Measurements from ENCODE around the gene CES5A.
"Not testable (repeated sequence)": the region's sequence is repeated elsewhere in the genome, so short reads cannot be mapped to it uniquely, and the experiment has no call there.

CES5A gene, protein sequence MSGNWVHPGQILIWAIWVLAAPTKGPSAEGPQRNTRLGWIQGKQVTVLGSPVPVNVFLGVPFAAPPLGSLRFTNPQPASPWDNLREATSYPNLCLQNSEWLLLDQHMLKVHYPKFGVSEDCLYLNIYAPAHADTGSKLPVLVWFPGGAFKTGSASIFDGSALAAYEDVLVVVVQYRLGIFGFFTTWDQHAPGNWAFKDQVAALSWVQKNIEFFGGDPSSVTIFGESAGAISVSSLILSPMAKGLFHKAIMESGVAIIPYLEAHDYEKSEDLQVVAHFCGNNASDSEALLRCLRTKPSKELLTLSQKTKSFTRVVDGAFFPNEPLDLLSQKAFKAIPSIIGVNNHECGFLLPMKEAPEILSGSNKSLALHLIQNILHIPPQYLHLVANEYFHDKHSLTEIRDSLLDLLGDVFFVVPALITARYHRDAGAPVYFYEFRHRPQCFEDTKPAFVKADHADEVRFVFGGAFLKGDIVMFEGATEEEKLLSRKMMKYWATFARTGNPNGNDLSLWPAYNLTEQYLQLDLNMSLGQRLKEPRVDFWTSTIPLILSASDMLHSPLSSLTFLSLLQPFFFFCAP

DNA sequence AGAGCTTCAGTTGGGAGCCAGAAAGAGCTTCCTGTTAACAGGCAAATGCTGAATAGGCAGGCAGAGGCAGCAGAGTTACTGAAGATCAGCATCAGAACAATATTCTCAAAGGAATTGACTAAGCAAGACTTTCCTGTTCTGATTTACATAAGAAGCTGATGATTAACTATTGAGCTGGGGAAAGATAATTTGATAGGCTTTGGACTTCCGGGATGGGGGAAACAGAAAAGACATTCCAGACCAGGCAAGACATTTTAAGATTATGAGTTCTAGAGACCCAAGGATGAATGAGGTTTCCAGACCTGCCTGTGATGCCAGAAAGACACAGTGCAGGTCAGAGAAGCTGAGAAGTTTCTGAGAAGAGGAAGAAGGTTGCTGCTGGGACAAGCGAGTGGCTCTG lies at the start of gene CES5A:
Gene CES5A (minus strand): TSS at position 101 of the 400 bp plus-strand sequence. CDS start 152 bp downstream, outside the sequence.
- no peak for DNase-seq (ENCODE audit: insufficient read length, low spot score)
- no peak for FAIRE-seq

DNA sequence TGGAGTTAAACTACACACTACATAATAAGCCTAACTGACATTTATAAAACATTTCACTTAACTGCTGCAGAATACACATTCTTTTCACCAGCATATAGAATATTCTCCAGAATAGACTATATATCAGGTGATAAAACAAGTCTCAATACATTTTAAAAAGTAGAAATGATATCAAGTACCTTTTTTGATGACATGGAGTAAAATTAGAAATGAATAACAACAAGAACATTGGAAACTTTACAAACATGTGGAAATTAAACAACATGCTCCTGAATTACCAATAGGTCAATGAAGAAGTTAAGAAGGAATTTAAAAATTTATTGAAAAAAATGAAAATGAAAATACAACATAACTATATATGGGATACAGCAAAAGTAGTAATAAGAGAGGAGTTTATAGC lies 47.5 kb upstream of the CES5A start:
- FAIRE-seq (no peak), DNase-seq (ENCODE audit: insufficient read length, low spot score) (no peak)

DNA sequence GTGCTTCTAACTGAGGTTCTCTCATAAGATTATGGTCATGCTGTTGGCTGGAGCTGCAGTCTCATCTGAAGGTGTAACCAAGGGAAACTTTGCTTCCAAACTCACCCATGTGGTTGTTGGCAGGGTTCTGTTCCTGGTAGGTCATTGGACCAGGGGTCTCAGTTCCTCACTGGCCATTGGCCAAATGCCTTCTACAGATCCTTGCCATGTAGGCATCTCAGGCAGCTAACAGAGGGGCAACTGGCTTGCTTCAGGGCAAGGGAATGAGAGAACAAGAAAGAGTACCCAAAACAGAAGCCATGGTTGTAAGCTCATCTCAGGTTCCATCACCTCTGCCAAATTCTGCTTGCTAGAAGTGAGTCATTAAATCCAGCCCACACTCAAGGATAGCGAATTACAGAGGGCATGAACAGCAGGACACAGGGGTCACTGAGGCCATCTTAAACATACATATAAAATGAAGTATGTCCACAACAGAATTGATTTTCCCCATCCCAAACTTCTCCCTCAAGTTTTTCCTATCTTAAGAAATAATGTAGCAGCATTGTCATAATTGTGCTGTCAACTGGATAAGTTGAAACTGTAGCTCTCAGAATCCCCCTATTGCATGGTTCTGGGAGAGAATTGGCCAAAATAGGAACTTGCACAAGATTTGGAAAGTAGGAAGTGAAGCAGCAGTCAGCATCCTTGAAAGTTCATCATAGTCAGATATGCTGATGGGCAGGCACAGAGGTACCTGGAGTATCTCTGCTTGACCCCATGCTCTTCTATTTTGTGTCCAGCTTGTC lies 42.4 kb upstream of the CES5A start:
- FAIRE-seq: no peak

DNA sequence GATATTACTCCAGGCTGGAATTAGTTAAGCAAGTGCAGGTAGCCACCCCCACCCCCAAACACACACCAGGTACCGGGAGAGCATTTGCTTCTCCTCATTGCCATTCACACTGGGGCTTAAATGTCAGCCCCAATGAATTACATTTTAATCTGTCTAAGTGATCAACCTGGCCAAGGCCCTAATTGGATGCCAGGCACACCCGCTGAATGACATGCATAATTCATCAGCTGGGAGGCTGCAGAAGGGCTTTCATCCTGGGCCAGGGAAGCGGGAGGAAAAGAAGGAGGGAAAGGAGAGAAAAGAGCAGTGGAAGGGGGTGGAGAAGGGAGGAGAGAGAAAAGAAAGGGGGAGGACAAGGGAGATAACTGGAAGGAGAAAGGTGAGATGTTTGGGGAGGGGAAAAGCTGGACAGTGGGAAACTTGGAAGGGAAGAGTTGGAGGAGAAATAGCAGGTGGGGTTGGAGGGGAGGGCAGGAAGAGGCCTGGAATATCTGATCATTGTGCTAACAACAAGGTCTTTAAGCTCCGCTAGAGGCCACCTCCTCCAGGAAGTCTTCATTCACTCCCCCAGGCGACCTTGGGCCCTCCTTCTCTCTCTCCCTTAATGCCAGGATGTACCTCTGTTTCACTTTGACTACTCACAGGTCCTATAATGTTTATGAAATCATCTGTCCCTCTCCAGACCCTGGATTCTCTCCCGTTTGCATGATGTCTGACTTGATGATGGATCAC lies 40.1 kb upstream of the CES5A start:
- DNase-seq (ENCODE audit: insufficient read length, low spot score) (no peak), FAIRE-seq (no peak)

More for the DNA sequence above, 42.4 kb upstream of the CES5A start:
- no peak for DNase-seq (ENCODE audit: insufficient read length, low spot score)

DNA sequence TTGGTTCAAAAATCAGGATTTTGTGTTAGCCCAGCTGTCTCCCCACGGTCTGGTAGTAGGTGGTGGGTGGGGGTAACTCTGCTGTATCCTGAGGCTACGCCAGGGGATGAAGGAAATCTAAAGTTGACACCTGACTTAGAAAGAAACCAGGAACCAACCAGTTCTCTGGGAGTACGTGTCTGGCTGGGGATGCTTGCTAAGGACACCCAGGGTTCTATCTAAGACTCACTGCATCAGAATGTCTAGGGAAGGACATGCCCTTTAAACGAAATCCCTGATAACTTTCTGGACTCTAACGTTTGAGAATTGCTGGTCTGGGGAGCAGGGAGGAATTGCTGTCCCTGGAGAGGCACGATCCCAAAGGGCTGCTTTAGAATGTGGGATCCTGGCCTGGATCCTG lies 39.2 kb upstream of the CES5A start:
- FAIRE-seq (no peak), DNase-seq (ENCODE audit: insufficient read length, low spot score) (no peak)

DNA sequence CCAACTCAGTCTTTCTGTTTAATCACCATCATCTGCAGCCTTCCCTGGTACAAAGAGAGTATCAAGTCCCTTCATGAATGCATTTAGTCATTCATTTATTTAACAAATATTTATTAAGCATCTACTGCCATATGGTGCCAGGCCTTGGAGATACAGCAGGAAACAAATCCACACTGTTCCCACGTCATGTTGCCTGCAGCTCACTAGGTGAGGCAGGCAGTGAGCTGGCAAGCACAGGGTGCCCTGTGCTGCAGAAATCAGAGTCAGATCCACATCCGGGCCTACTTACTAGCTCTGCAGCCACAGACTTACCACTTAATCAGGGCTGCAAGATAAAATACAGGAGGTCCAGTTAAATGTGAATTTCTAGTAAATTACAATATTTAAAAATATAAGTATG lies 38.5 kb upstream of the CES5A start:
- no peak for DNase-seq (ENCODE audit: insufficient read length, low spot score)
- no peak for FAIRE-seq

DNA sequence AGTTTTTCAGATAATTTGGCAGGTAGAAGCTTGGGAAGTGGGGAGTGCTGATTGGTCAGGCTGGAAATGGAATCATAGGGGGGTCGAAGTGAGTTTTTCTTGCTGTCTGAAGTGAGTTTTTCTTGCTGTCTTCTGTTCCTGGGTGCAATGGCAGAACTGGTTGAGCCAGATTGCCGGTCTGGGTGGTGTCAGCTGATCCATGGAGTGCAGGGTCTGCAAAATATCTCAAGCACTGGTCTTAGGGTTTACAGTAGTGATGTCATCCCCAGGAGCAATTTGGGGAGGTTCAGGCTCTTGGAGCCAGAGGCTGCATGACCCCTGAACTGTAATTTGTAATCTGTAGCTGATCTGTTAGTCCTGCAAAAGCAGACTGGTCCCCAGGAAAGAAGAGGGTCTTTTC lies 37.9 kb upstream of the CES5A start:
- DNase-seq (ENCODE audit: insufficient read length, low spot score); FAIRE-seq: not testable (repeated sequence)

DNA sequence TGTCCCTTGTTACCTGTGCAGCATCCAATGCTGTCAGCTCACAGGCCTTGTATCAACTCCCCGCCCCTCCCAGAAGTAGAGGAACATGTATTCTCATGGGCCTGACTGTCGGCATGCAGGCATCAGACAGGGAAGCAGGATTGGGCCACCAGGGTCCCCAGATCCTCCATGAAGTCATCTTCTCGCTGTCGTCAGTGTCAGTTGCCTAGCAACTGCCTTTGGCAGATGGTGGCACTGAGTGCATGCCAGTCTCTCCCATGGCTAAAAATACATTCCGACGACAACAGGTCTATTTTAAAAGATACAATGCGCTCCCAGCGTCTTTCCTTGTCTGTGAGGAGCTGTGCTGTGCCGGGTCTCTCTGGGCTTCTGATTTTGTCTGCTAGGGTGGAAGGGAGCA lies 36.8 kb upstream of the CES5A start:
- no peak for DNase-seq (ENCODE audit: insufficient read length, low spot score)
- FAIRE-seq: no peak

DNA sequence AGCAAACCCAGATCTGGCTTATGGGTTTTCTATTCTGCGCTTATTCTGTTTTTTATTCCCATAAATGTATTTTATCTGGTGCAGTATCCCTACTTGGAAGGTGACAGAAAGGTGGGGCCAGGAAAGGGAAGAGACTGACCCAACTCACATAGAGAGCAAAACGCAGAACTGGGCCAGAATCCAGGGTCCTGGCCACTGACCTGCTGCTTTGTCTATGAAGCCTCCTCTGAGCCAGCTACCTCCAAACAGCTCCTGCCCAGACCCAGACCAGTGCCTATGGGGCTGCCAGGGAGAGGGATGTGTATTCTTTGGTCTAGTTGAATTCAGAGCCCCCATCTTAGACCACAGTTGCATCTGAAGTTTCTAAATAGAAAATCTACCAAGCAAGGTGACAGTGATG lies 36.4 kb upstream of the CES5A start:
- no peak for FAIRE-seq
- no peak for DNase-seq (ENCODE audit: insufficient read length, low spot score)

DNA sequence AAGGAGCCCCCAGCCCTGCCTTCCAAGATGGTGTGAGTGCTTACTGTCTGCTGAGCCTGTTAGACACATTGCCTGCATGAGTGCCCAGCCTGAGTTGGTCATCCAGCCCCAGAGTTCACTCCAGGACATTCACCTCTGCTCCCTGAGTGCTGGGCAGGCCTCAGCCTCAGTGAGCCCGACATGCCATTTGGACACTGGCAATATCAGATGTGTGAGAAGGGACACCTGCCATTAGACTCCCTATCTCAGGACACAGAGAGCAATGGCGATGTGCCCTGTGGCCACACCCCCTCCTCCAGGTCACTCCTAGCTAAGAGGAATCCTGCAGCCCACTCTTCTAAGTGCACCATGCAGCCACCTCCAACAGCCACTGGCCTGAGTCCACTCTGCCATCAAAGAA lies 34.7 kb upstream of the CES5A start:
- no peak for DNase-seq (ENCODE audit: insufficient read length, low spot score)
- FAIRE-seq: no peak

DNA sequence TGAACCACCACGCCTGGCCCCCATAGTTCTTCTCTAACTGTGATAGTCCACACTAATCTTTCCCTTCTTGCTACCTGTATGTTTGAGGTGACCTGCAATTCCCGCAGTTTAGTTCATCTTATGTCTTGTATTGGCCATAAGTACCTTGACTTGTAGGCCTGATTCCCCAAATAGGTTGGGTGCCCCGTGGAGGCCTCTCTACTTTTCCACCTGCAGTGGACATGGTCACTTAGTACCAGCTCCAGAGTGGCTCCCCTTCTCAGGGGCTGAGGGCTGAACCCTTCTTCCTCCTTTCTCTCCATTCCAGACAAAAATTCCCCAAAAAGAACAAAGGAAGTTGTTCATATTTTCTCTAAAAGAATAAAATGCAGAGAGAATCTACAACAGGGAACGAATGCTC lies 33.5 kb upstream of the CES5A start:
- DNase-seq (ENCODE audit: insufficient read length, low spot score): no peak
- no peak for FAIRE-seq

DNA sequence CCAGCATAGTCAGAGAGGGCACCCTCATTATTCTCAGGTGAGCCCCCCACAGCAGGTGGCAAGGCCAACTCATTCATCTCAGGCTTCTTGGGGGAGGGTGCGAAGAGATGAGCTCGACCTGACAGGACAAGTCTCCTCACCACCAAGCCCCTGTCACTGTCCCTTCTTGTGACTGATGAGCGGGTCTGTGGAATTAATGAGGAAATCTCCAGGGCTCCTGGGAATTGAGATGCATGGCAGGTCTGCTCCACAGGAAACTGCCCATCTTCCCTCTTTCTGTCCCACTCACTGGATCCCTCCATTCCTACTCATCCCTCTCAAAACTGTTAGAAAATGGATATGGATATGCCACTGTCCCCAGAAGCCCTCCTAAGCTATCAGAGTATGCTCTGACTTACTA lies 32.5 kb upstream of the CES5A start:
- DNase-seq (ENCODE audit: insufficient read length, low spot score) (no peak), FAIRE-seq (no peak)

DNA sequence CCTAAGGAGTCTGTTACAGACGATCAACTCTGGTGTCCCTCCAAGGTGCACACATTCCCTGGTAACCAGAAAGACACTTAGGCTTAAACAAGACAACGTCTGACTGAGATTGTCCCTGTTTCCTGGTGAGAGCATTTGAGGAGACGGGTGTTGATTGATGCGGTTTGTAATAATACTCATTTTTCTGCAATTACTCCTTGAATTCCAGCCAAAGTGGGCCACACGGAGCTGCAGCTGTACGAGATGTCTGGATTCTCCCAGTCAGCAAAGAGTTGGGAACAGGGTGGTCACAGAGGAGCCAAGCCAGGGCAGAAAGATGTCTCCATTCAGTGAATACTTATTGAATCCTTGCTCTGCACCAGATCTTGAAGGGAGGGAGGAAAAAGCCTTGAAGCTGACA lies 30.9 kb upstream of the CES5A start:
- DNase-seq (ENCODE audit: insufficient read length, low spot score) (no peak), FAIRE-seq (no peak)

DNA sequence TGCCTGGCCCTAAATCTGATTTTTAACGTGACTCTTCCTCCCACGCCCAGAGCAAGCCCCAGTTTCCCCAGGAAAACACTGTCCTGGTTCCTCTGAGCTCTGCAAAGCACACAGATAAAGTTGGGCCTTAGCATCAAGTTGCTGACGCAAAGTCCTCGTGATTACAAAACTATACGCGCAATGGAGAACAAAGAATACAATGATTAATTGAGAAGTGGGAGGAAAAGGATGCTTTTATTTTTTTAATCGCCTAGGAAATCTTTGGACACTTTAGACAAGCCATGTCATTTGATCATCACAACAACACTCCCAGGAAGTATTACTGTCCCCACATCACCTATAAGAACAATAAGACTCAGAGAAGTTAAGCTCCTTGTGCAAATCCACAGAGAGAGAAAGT lies 30.5 kb upstream of the CES5A start:
- FAIRE-seq: no peak
- DNase-seq (ENCODE audit: insufficient read length, low spot score): no peak

DNA sequence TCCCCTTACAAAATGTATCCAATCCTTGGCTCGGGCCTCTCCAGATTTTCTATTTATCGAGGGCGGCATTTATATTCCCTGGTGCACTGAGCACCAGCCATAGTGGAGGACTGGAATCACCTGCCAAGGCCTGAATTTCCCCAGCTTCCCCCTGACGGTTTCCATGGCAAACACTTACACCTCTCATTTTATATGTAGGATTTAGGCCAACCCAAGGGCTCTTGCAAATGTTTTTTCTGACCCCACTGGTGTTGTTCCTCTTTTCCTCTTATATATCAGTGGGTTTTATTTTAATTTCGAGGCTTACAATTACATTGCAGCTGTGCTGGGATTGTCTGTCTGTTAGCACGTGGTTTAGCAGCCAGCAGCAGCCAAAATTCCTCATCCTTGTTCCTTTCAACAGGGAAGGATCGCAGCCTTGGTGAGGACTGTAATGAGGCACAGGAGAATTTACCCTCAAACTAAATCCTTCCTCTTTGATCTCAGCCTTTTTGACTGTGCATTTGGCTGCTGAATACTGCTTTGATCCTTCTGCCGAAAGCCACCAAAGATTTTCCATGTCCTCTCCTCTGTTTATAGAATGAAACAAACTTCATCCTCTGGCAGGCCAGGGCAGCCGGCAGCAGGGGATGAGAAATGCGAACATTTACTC lies 26.5 kb upstream of the CES5A start:
- no peak for FAIRE-seq
- no peak for DNase-seq (ENCODE audit: insufficient read length, low spot score)

DNA sequence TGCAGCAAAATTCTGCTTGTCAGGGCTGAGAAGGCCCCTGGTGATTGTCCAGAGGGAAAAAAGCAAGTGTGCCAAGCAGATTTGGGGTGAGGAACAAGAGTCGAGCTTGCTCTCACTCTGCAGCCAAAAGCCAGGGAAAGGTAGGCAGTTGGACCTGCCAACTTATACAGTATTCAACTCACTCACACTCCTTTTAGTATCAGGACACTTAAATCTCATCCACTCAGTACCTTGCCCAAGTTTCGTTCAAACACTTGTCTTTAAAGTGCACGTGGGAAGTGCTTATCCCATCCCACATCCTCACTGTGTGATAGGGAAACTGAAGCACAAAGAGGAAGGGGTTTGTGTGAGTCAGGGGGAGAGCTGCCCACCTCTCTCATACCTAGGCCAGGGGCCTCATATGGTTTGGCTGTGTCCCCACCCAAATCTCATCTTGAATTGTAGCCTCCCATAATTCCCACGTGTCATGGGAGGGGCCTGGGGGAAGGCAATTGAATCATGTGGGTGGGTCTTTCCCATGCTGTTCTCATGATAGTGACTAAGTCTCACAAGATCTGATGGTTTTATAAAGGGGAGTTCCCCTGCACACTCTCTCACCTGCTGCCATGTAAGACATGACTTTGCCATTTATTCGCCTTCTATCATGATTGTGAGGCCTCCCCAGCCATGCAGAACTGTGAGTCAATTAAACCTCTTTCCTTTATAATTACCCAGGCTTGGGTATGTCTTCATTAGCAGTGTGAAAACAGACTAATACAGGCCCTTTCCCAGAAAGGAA lies 25.6 kb upstream of the CES5A start:
- DNase-seq (ENCODE audit: insufficient read length, low spot score) (no peak), FAIRE-seq (no peak)

DNA sequence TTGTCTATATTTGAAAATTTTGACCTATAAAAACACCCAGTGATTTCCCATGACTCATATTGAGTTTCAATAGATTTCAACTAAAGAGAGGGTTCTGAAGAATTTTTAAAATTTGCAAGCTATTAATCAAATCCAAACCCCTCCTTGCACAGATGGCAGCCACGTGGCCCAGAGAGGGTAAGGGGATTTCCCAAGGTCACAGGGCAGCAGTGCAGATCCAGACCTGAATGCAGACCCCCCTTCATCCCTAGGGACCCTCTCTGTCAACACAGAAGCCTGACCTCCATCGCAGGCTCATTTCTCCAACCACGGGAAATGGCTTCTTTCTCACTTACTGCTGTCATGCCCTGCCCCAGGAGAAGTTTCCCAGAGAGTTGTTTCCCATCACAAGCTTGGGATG lies 24.7 kb upstream of the CES5A start:
- DNase-seq (ENCODE audit: insufficient read length, low spot score) (no peak), FAIRE-seq (no peak)

DNA sequence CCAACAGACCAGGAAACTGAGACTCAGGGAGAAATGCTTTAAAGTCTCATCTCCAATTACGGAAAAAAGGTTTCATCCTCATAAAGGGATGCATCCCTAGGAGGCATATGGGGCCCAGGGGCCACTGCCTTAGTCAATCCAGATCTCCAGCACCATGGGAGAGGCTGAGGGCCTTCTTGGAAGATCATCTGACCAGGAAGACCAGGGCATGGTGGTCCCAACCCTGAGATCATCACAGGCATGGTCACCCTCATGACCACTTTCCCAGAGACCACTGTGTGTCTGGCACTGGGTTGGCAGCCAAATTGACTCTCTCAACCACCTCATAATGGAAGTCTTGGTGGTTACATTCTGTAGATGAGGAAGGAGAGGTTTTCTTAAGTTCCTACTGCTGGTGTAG lies 23.4 kb upstream of the CES5A start:
- FAIRE-seq (no peak), DNase-seq (ENCODE audit: insufficient read length, low spot score) (no peak)

DNA sequence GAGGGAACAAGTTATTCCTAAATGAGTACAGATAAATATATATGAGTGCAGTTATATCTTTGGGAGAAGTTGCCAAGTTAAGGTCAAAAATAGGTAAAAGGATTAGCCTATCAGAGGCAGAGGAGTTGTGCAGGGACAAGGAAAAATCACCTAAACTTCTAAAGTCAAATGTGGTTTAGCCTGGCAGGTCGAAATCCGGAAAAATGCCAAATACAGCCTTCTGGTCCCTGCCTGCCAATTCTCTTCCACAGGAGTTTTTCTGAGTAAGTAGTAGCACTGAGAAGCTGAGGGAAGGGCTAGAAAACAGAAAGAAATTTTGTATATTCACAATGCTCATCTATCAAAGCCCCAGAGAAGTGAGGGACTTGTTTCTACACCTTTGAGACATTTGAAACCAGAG lies 17.6 kb upstream of the CES5A start:
- no peak for FAIRE-seq

DNA sequence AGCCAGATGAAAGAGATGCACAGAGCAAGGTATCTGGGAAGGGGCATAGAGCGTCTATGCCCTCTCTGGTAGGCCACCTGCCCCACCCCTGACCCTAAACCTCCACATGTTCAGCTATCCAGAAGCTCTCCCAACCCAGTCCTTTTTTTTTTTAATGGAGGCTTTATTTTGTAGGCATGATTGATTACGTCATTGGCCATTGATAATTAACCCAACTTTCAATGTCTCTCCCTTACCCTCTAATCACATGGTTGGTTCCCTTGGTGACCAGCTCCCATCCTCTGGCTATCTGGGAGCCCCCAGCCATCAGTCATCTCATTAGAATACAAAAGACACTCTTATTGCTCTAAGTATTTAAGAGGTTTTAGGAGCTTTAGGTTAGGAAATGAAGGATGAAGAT lies 14.3 kb upstream of the CES5A start:
- FAIRE-seq: no peak
- no peak for DNase-seq (ENCODE audit: insufficient read length, low spot score)

More for the DNA sequence above, 17.6 kb upstream of the CES5A start:
- DNase-seq (ENCODE audit: insufficient read length, low spot score): no peak

Data from HTR-8/SVneo (cell line).